ENCODE measurements around the gene SBF1. TPM values are rescaled to one million over a fixed set of nuclear protein-coding genes. Genes with fewer than 3 reads are reported as not detected.

SBF1 gene
- polyA plus RNA-seq, 1 donor from 2014 or later: 58.9 TPM

DNA sequence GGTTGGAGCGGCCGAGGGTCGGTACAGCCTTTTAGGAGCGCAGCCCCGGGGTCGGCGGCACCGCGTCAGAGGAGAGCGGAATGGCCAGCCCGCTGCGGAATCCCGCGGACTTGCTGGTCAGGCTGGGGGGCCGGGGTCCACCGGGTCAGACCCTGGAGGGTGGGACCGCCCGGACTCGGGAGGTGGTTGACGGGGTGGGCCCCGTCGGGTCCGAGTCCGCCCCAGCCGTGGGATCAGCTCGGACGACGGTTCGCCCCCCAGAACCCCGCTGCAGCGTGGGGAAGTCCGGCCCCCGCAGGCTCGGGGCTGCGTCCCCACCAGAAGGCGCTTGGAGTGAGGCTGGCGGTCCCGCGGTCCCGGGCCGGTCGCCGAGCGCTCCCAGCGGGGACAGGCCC lies 6.2 kb upstream of the SBF1 start:
- Histone ChIP-seq H3F3A (ENCODE audit: insufficient read depth, low read length, poor library complexity, severe bottlenecking) (no peaks in the 10 kb centered on the region), H3K9me3 (ENCODE audit: low read length) (no peaks in the 10 kb centered on the region), H2AFZ (ENCODE audit: low read depth, low read length) (no peak overlapping the region), H3K27ac (ENCODE audit: low read length) (no peak overlapping the region), H4K20me1 (ENCODE audit: insufficient read depth) (no peaks in the 10 kb centered on the region), H3K4me2 (ENCODE audit: low read length) (no peak overlapping the region), H3K9me2 (ENCODE audit: insufficient read depth, low read length) (no peaks in the 10 kb centered on the region), H3K36me3 (ENCODE audit: insufficient read depth, low read length) (no peaks in the 10 kb centered on the region), H3K79me2 (replicated peaks; ENCODE audit: insufficient read depth, low read length) (no peaks in the 10 kb centered on the region), H3K9ac (ENCODE audit: low read length) (no peak overlapping the region), H3K27me3 (ENCODE audit: insufficient read depth, low read depth, low read length) (peaks cover 32% of the 10 kb centered on the region), H3K4me3 (ENCODE audit: low read length) (no peak overlapping the region)
- TF ChIP-seq EP300 (conservative IDR thresholded peaks at IDR 0.05; ENCODE audit: poor library complexity, severe bottlenecking) (no peak), POLR2AphosphoS5 (IDR thresholded peaks at IDR 0.05) (no peak), MXI1 (conservative IDR thresholded peaks at IDR 0.05; ENCODE audit: poor library complexity, severe bottlenecking) (no peak), RAD21 (conservative IDR thresholded peaks at IDR 0.05) (no peak), REST (IDR thresholded peaks at IDR 0.05; ENCODE audit: borderline replicate concordance) (no peak), SMC3 (conservative IDR thresholded peaks at IDR 0.05; ENCODE audit: poor library complexity) (no peak), TAF1 (IDR thresholded peaks at IDR 0.05; ENCODE audit: low read depth) (no peak), EZH2 (IDR thresholded peaks at IDR 0.05; ENCODE audit: borderline replicate concordance, insufficient read depth, low read length, poor library complexity, severe bottlenecking) (no peak), CTCF (IDR thresholded peaks at IDR 0.05; ENCODE audit: poor library complexity, severe bottlenecking) (no peak)

GRCh38 chr22:50479721-50480120 lies 4.9 kb upstream of the SBF1 start:
- Histone ChIP-seq H3K4me3 (ENCODE audit: low read length) (no peak overlapping the region), H3K9ac (ENCODE audit: low read length) (no peak overlapping the region), H3K9me2 (ENCODE audit: insufficient read depth, low read length) (no peaks in the 10 kb centered on the region), H3K36me3 (ENCODE audit: insufficient read depth, low read length) (no peaks in the 10 kb centered on the region), H3K27me3 (ENCODE audit: insufficient read depth, low read depth, low read length) (peaks cover 32% of the 10 kb centered on the region), H4K20me1 (ENCODE audit: insufficient read depth) (no peaks in the 10 kb centered on the region), H3K4me2 (ENCODE audit: low read length) (no peak overlapping the region), H2AFZ (ENCODE audit: low read depth, low read length) (no peak overlapping the region), H3K9me3 (ENCODE audit: low read length) (no peaks in the 10 kb centered on the region), H3F3A (ENCODE audit: insufficient read depth, low read length, poor library complexity, severe bottlenecking) (no peaks in the 10 kb centered on the region), H3K27ac (ENCODE audit: low read length) (no peak overlapping the region), H3K79me2 (replicated peaks; ENCODE audit: insufficient read depth, low read length) (no peaks in the 10 kb centered on the region)
- no peak for TF ChIP-seq MXI1 (conservative IDR thresholded peaks at IDR 0.05; ENCODE audit: poor library complexity, severe bottlenecking)
- TF ChIP-seq RAD21 (conservative IDR thresholded peaks at IDR 0.05): no peak
- no peak for TF ChIP-seq SMC3 (conservative IDR thresholded peaks at IDR 0.05; ENCODE audit: poor library complexity)
- TF ChIP-seq POLR2AphosphoS5 (IDR thresholded peaks at IDR 0.05): no peak
- no peak for TF ChIP-seq EP300 (conservative IDR thresholded peaks at IDR 0.05; ENCODE audit: poor library complexity, severe bottlenecking)
- TF ChIP-seq TAF1 (IDR thresholded peaks at IDR 0.05; ENCODE audit: low read depth): no peak
